Stimulated activated naive CD8-positive, alpha-beta T cell treated with anti-CD3 and anti-CD28 coated beads, Interleukin-15, amount 100 ng/mL, for 72 hours (primary cell): ENCODE measurements around the gene ARHGAP9.
A peak's percentile ranks its signal among the peaks of the same experiment; 100 is the strongest.
"Not testable (repeated sequence)": the region's sequence is repeated elsewhere in the genome, so short reads cannot be mapped to it uniquely, and the experiment has no call there.

Experiments
- ATAC-seq: fragments of 150-1000 bp; cut with Tn5 transposase; 2 replicates; pipeline ENCODE4 v1.10.0; 2021; ENCODE audit warnings: mild to moderate bottlenecking, moderate library complexity
- DNase-seq, 2 donors: peaks; one replicate each; pipeline ENCODE4 v3.0.0; 2021 to 2022
- H3K27ac Mint-ChIP-seq, 2 donors: one replicate each; pipeline ENCODE4 v1.8.0; 2022; ENCODE audit warnings: mild to moderate bottlenecking in 2 of 2, mixed read lengths in 2 of 2, moderate library complexity in 2 of 2
- H3K27me3 Mint-ChIP-seq: one replicate; pipeline ENCODE4 v1.8.0; 2022; ENCODE audit warnings: mixed read lengths
- H3K4me1 Mint-ChIP-seq: one replicate; pipeline ENCODE4 v1.8.0; 2022; ENCODE audit warnings: mild to moderate bottlenecking, mixed read lengths
- H3K4me3 Mint-ChIP-seq, 2 donors: one replicate each; pipeline ENCODE4 v1.8.0; 2022; ENCODE audit warnings: mild to moderate bottlenecking in 2 of 2, mixed read lengths in 2 of 2, moderate library complexity in 1 of 2
- H3K9me3 Mint-ChIP-seq, 2 donors: one replicate each; pipeline ENCODE4 v1.8.0; 2022; ENCODE audit warnings: mixed read lengths in 2 of 2

Gene ARHGAP9

GRCh38 chr12:57511588-57512325 is 32.1 kb upstream of the ARHGAP9 start:
- DNase-seq, result no peak
- Mint-ChIP-seq H3K4me1 (peaks cover 30% of the 10 kb centered on the region), H3K4me3 (no peak overlapping the region), H3K27me3 (no peaks in the 10 kb centered on the region), H3K9me3 (no peaks in the 10 kb centered on the region), H3K27ac (peak overlapping the region in 1 of 2 donors; percentile 28)
- peak; percentile 61 for ATAC-seq

GRCh38 chr12:57511161-57511560 is 31.5 kb upstream of the ARHGAP9 start:
- no peak for DNase-seq
- H3K4me3 Mint-ChIP-seq, result no peak overlapping the region
- H3K9me3 Mint-ChIP-seq, result no peaks in the 10 kb centered on the region
- peaks cover 24% of the 10 kb centered on the region for H3K4me1 Mint-ChIP-seq
- no peaks in the 10 kb centered on the region for H3K27me3 Mint-ChIP-seq
- H3K27ac Mint-ChIP-seq, result no peak overlapping the region
- ATAC-seq, result no peak

- H3K9me3 Mint-ChIP-seq, H3K27me3 Mint-ChIP-seq, H3K4me1 Mint-ChIP-seq, ATAC-seq, DNase-seq, H3K4me3 Mint-ChIP-seq: not testable (repeated sequence)
- peak overlapping the region in 1 of 2 donors; percentile 34 for H3K27ac Mint-ChIP-seq
Measured at GRCh38 chr12:57507796-57508195, 28.1 kb upstream of the ARHGAP9 start.

GRCh38 chr12:57506541-57506940 is 26.9 kb upstream of the ARHGAP9 start:
- H3K27me3 Mint-ChIP-seq, H3K9me3 Mint-ChIP-seq, H3K27ac Mint-ChIP-seq, DNase-seq, H3K4me3 Mint-ChIP-seq, ATAC-seq, H3K4me1 Mint-ChIP-seq: not testable (repeated sequence)

- peaks cover 14% of the 10 kb centered on the region for H3K4me1 Mint-ChIP-seq
- not testable (repeated sequence) for DNase-seq, H3K27ac Mint-ChIP-seq, H3K27me3 Mint-ChIP-seq, H3K9me3 Mint-ChIP-seq, H3K4me3 Mint-ChIP-seq, ATAC-seq
Measured at GRCh38 chr12:57502311-57502969, 22.8 kb upstream of the ARHGAP9 start.

- Mint-ChIP-seq H3K27me3 (no peaks in the 10 kb centered on the region), H3K4me3 (no peak overlapping the region), H3K4me1 (peaks cover 14% of the 10 kb centered on the region), H3K27ac (no peak overlapping the region), H3K9me3 (no peaks in the 10 kb centered on the region)
- ATAC-seq (no peak), DNase-seq (no peak)
Measured at GRCh38 chr12:57500213-57500612, 20.5 kb upstream of the ARHGAP9 start.

GRCh38 chr12:57498571-57498970 is 18.9 kb upstream of the ARHGAP9 start:
- ATAC-seq, result no peak
- no peaks in the 10 kb centered on the region for H3K9me3 Mint-ChIP-seq
- no peak overlapping the region for H3K4me3 Mint-ChIP-seq
- DNase-seq, result no peak
- peaks cover 14% of the 10 kb centered on the region for H3K4me1 Mint-ChIP-seq
- peak overlapping the region in 1 of 2 donors; percentile 91 for H3K27ac Mint-ChIP-seq
- H3K27me3 Mint-ChIP-seq, result no peaks in the 10 kb centered on the region

- Mint-ChIP-seq H3K27me3 (no peaks in the 10 kb centered on the region), H3K9me3 (no peaks in the 10 kb centered on the region), H3K27ac (peak overlapping the region; percentile 1 to 91), H3K4me1 (peaks cover 14% of the 10 kb centered on the region), H3K4me3 (no peak overlapping the region)
- ATAC-seq, result no peak
- DNase-seq, result no peak
Measured at GRCh38 chr12:57498132-57498502, 18.5 kb upstream of the ARHGAP9 start.

GRCh38 chr12:57497223-57498131 is 17.8 kb upstream of the ARHGAP9 start:
- DNase-seq (no peak), ATAC-seq (no peak)
- Mint-ChIP-seq H3K27ac (peak overlapping the region; percentile 4 to 35), H3K4me1 (peaks cover 19% of the 10 kb centered on the region), H3K9me3 (no peaks in the 10 kb centered on the region), H3K4me3 (no peak overlapping the region), H3K27me3 (no peaks in the 10 kb centered on the region)

- DNase-seq (no peak), ATAC-seq (peak; percentile 59)
- Mint-ChIP-seq H3K27me3 (no peaks in the 10 kb centered on the region), H3K9me3 (no peaks in the 10 kb centered on the region), H3K27ac (peak overlapping the region in 1 of 2 donors; percentile 35), H3K4me3 (no peak overlapping the region), H3K4me1 (peaks cover 21% of the 10 kb centered on the region)
Measured at GRCh38 chr12:57496822-57497221, 17.2 kb upstream of the ARHGAP9 start.

GRCh38 chr12:57495051-57495701 is 15.5 kb upstream of the ARHGAP9 start:
- H3K4me1 Mint-ChIP-seq, result peaks cover 35% of the 10 kb centered on the region
- H3K4me3 Mint-ChIP-seq, DNase-seq, H3K27me3 Mint-ChIP-seq, H3K9me3 Mint-ChIP-seq: not testable (repeated sequence)
- H3K27ac Mint-ChIP-seq, result peak overlapping the region in 1 of 2 donors; percentile 85
- peak; percentile 45 for ATAC-seq

- Mint-ChIP-seq H3K9me3 (no peaks in the 10 kb centered on the region), H3K27me3 (no peaks in the 10 kb centered on the region), H3K27ac (peak overlapping the region; percentile 21 to 86), H3K4me3 (peak overlapping the region; percentile 31 to 74), H3K4me1 (peaks cover 51% of the 10 kb centered on the region)
- ATAC-seq (peak; percentile 32), DNase-seq (no peak)
Measured at GRCh38 chr12:57491393-57492280, 12.0 kb upstream of the ARHGAP9 start.

- Mint-ChIP-seq H3K27me3 (no peaks in the 10 kb centered on the region), H3K4me3 (peak overlapping the region in 1 of 2 donors; percentile 99), H3K4me1 (peaks cover 51% of the 10 kb centered on the region), H3K27ac (peak overlapping the region in 1 of 2 donors; percentile 13), H3K9me3 (no peaks in the 10 kb centered on the region)
- ATAC-seq, result no peak
- DNase-seq, result no peak
Measured at GRCh38 chr12:57490126-57490525, 10.5 kb upstream of the ARHGAP9 start.

GRCh38 chr12:57489157-57489641 is 9.5 kb upstream of the ARHGAP9 start:
- Mint-ChIP-seq H3K27me3 (no peaks in the 10 kb centered on the region), H3K4me3 (peak overlapping the region; percentile 84 to 99), H3K9me3 (no peaks in the 10 kb centered on the region), H3K4me1 (peaks cover 51% of the 10 kb centered on the region), H3K27ac (peak overlapping the region; percentile 99 to 100)
- ATAC-seq (no peak), DNase-seq (no peak)
